Measurements from ENCODE around the gene HOXA13.

- TF ChIP-seq CTCF (IDR thresholded peaks at IDR 0.05) (no peak), POLR2A (IDR thresholded peaks at IDR 0.05) (no peak)
Observed at GRCh38 chr7:27145914-27146412, 53.9 kb downstream of the HOXA13 start.
